CD14-positive monocyte (primary cell): Measurements from ENCODE around the gene ZCCHC14. TPM values are rescaled to one million over a fixed set of nuclear protein-coding genes. Genes with fewer than 3 reads are reported as not detected.
A peak's percentile ranks its signal among the peaks of the same experiment; 100 is the strongest.

Source experiments
- DNase-seq, 3 donors: peaks; one replicate each; pipeline ENCODE4 v3.0.0-alpha.2; 2011 to 2022
- H2AFZ ChIP-seq: 2 replicates; pipeline ENCODE4 v1.6.0; 2012; ENCODE audit warnings: mild to moderate bottlenecking, low read depth, low read length, inconsistent platforms; ENCODE audit not compliant: insufficient read depth, poor library complexity, severe bottlenecking
- H3K27ac ChIP-seq, 2 donors: 1 replicate in 1 of 2; 2 replicates in 1 of 2; pipeline ENCODE4 v1.5.1; 2012 to 2013; ENCODE audit warnings: low read length in 2 of 2, control low read depth in 1 of 2, inconsistent platforms in 1 of 2, low read depth in 1 of 2, mild to moderate bottlenecking in 1 of 2
- H3K27me3 ChIP-seq, 2 donors: one replicate each; pipeline versions ENCODE4 v1.6.0 to v1.6.1; 2011 to 2013; ENCODE audit warnings: low read length in 2 of 2; ENCODE audit not compliant: control insufficient read depth in 2 of 2, insufficient read depth in 2 of 2
- H3K36me3 ChIP-seq, 2 donors: replicated peaks in 1 of 2; 1 replicate in 1 of 2; 2 replicates in 1 of 2; pipeline versions ENCODE4 v1.5.1 to v1.6.1; 2012 to 2013; ENCODE audit warnings: low read length in 2 of 2, control low read depth in 1 of 2, inconsistent platforms in 1 of 2, mild to moderate bottlenecking in 1 of 2; ENCODE audit not compliant: insufficient read depth in 2 of 2, control insufficient read depth in 1 of 2
- H3K4me1 ChIP-seq, 2 donors: 1 replicate in 1 of 2; 2 replicates in 1 of 2; pipeline versions ENCODE4 v1.5.1 to v1.6.1; 2012 to 2013; ENCODE audit warnings: low read length in 2 of 2, control low read depth in 1 of 2, inconsistent platforms in 1 of 2, mild to moderate bottlenecking in 1 of 2, moderate library complexity in 1 of 2; ENCODE audit not compliant: insufficient read depth in 2 of 2, control insufficient read depth in 1 of 2
- H3K4me2 ChIP-seq: replicated peaks from 2 replicates; pipeline ENCODE3; 2012; ENCODE audit warnings: low read length, moderate library complexity, mild to moderate bottlenecking; ENCODE audit not compliant: poor library complexity, severe bottlenecking; ENCODE audit errors: extremely low read depth
- H3K4me3 ChIP-seq, 3 experiments: fragments of 200-600 bp in 1 of 3; sonication (generic) in 1 of 3; replicated peaks in 1 of 3; 1 replicate in 2 of 3; 2 replicates in 1 of 3; pipeline ENCODE4 v1.5.1; 2011 to 2013; ENCODE audit warnings: low read length in 3 of 3, mild to moderate bottlenecking in 3 of 3, control low read depth in 2 of 3, low read depth in 2 of 3, inconsistent platforms in 1 of 3, moderate library complexity in 1 of 3
- H3K79me2 ChIP-seq: 2 replicates; pipeline ENCODE4 v1.6.0; 2012; ENCODE audit warnings: mild to moderate bottlenecking, control low read depth, inconsistent platforms, low read length, moderate library complexity; ENCODE audit not compliant: insufficient read depth
- H3K9ac ChIP-seq: 2 replicates; pipeline ENCODE4 v1.6.0; 2017; ENCODE audit warnings: low read length, mild to moderate bottlenecking; ENCODE audit not compliant: insufficient read depth, poor library complexity, severe bottlenecking
- H3K9me3 ChIP-seq, 2 donors: replicated peaks in 1 of 2; 1 replicate in 1 of 2; 2 replicates in 1 of 2; pipeline versions ENCODE4 v1.5.1 to v1.6.1; 2012 to 2013; ENCODE audit warnings: low read length in 2 of 2, control low read depth in 1 of 2; ENCODE audit not compliant: control insufficient read depth in 1 of 2, insufficient read depth in 1 of 2
- H4K20me1 ChIP-seq: 2 replicates; pipeline ENCODE4 v1.6.0; 2012; ENCODE audit warnings: mild to moderate bottlenecking, low read length, control low read depth, moderate library complexity; ENCODE audit not compliant: insufficient read depth
- H3K27ac Mint-ChIP-seq, 7 donors: one replicate each; pipeline ENCODE4 v1.8.0; 2020; ENCODE audit warnings: mild to moderate bottlenecking in 7 of 7, mixed read lengths in 7 of 7, moderate library complexity in 6 of 7, inconsistent platforms in 2 of 7
- H3K27me3 Mint-ChIP-seq, 3 donors: one replicate each; pipeline ENCODE4 v1.8.0; 2021 to 2022; ENCODE audit warnings: low read depth in 3 of 3, mild to moderate bottlenecking in 3 of 3, mixed read lengths in 3 of 3, moderate library complexity in 3 of 3, inconsistent platforms in 1 of 3
- H3K36me3 Mint-ChIP-seq, 2 donors: one replicate each; pipeline ENCODE4 v1.8.0; 2020; ENCODE audit warnings: mixed read lengths in 2 of 2, inconsistent platforms in 1 of 2, mild to moderate bottlenecking in 1 of 2
- H3K4me1 Mint-ChIP-seq: one replicate; pipeline ENCODE4 v1.8.0; 2020; ENCODE audit warnings: mild to moderate bottlenecking, mixed read lengths
- H3K4me3 Mint-ChIP-seq, 2 donors: one replicate each; pipeline ENCODE4 v1.8.0; 2020; ENCODE audit warnings: mild to moderate bottlenecking in 2 of 2, mixed read lengths in 2 of 2, moderate library complexity in 1 of 2
- H3K9me3 Mint-ChIP-seq, 7 donors: one replicate each; pipeline ENCODE4 v1.8.0; 2020 to 2022; ENCODE audit warnings: mixed read lengths in 7 of 7, mild to moderate bottlenecking in 6 of 7, moderate library complexity in 6 of 7, inconsistent platforms in 2 of 7
- WGBS: methylation state at CpG from one replicate; pipeline ENCODE4 v1.1.5; 2013; ENCODE audit warnings: missing lambda C conversion rate; ENCODE audit not compliant: insufficient coverage; 5-methylcytosine and 5-hydroxymethylcytosine counted together
- intact Hi-C, 2 donors: fragments of 100-400 bp; cut with micrococcal nuclease; formaldehyde crosslinking; loops; one replicate each; pipeline versions ENCODE4 v1.15.0 to v1.15.1; 2023
- polyA plus RNA-seq, 3 donors: library from polyadenylated mRNA; depleted of rRNA in 1 of 3; unstranded in 2 of 3; stranded (reverse) in 1 of 3; fragments of 300-500 nt in 2 of 3; fragments of >200 nt in 1 of 3; fragmentation: Illumina TruSeq in 2 of 3; gene quantifications; 1 replicate in 2 of 3; 2 replicates in 1 of 3; pipeline ENCODE4 v1.2.3, GENCODE V29; 2012 to 2021
- TF ChIP-seq, protein P1 (sequence below): fragments of 200-600 bp; IDR thresholded peaks from one replicate; pipeline ENCODE4 v1.8.0; 2022; ENCODE audit warnings: antibody characterized with exemption, mild to moderate bottlenecking

ZCCHC14 gene
- polyA plus RNA-seq, 3 donors: 0.11 to 4.0 (median 0.22) TPM

DNA sequence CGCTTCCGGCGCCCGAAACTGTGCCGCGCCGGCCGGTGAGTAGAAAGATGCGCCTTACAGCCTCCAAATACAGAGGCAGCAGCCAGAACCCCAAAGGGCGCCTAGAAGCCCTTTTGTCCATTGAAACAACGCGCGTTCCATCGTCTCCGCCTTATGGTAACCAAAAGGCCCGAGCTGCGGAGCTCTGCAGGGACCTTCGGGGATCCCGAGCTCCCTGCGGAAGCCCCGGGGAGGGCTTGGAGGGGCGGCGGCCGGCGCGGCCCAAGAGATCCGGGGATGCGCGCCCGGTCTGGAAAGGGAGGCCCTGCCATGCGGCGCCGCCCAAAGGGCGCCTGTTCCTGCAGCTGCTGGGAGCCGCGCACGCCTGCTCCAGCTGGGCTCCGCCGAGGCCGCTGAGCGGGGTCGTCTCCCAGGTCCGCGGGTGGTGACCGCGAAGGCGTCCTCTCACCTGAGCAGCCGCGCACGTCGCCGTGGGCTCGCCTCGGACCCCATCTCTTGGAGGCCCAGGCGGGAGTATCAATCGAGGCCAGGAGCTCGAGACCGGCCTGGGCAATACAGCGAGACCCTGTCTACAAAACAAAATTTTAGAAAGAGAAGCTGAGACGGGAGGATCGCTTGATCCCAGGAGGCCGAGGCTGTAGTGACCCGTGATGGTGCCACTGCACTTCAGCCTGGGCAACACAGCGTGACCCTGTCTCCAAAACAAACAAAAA lies 108.5 kb downstream of the ZCCHC14 start:
- Histone ChIP-seq H3K27me3 (peaks cover 7 to 14% of the 10 kb centered on the region in 2 donors), H3K9ac (peak overlapping the region; percentile 66), H3K4me1 (peaks cover 37 to 50% of the 10 kb centered on the region in 2 donors), H3K4me3 (peak overlapping the region; percentile 52 to 80 (median 59)), H3K4me2 (peak overlapping the region; percentile 81), H3K36me3 (no peaks in the 10 kb centered on the region), H3K79me2 (no peaks in the 10 kb centered on the region), H3K27ac (peak overlapping the region; percentile 70 to 82), H3K9me3 (no peaks in the 10 kb centered on the region), H4K20me1 (peaks cover 17% of the 10 kb centered on the region), H2AFZ (peak overlapping the region; percentile 89)
- 8% methylated on average over 59 of the region's 64 CpGs for WGBS
- TF ChIP-seq, protein P1, sequence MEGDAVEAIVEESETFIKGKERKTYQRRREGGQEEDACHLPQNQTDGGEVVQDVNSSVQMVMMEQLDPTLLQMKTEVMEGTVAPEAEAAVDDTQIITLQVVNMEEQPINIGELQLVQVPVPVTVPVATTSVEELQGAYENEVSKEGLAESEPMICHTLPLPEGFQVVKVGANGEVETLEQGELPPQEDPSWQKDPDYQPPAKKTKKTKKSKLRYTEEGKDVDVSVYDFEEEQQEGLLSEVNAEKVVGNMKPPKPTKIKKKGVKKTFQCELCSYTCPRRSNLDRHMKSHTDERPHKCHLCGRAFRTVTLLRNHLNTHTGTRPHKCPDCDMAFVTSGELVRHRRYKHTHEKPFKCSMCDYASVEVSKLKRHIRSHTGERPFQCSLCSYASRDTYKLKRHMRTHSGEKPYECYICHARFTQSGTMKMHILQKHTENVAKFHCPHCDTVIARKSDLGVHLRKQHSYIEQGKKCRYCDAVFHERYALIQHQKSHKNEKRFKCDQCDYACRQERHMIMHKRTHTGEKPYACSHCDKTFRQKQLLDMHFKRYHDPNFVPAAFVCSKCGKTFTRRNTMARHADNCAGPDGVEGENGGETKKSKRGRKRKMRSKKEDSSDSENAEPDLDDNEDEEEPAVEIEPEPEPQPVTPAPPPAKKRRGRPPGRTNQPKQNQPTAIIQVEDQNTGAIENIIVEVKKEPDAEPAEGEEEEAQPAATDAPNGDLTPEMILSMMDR: no peak
- H3K9me3 Mint-ChIP-seq: peaks cover 0 to 5% (median 0%) of the 10 kb centered on the region in 7 donors
- H3K4me3 Mint-ChIP-seq: peak overlapping the region; percentile 87 to 88
- peaks cover 40% of the 10 kb centered on the region for H3K4me1 Mint-ChIP-seq
- H3K27me3 Mint-ChIP-seq: peaks cover 15 to 30% (median 29%) of the 10 kb centered on the region in 3 donors
- H3K27ac Mint-ChIP-seq: peak overlapping the region; percentile 77 to 93 (median 88)
- DNase-seq: no peak
- intact Hi-C loops: loop anchor here in 1 of 2 donors (5.0 kb wide), 1 partner anchor 67 kb away; the partner anchor contains the start of gene C16orf95
- H3K36me3 Mint-ChIP-seq: peaks cover 6 to 7% of the 10 kb centered on the region in 2 donors

DNA sequence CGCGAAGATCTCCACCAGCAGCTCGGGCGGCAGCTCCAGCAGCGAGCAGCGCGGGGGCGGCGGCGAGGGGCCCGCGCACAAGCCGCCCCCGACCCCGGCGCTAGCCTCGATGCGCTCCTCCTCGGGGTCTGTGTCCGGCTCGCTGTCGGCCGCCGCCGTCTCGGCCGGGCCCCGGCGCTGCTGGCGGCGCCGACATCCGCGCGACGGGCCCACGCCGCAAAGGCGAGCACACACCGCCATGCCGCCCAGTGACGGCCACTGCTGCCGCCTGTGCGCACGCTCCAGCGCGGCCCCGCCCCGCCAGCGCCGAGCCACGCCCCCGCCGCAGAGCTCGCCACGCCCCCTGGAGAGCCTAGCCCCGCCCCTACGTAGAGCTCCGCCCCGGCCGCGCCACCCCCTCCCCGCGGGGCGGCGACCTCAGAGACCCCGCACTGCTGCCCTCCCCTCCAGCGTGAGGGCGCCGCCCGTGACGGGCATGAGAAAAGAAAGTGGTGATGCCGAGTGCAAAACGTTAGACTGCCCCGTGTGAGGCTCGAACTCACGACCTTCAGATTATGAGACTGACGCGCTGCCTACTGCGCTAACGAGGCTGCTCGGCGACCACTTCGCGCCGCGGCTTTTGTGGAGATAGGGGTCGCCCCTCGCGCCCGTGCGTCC lies 109.2 kb downstream of the ZCCHC14 start, which contains the start of gene FBXO31:
TSS of gene FBXO31 (minus strand) at position 272 of the 657 bp plus-strand sequence. CDS start at position 240, 32 bp downstream.
- Histone ChIP-seq H3K79me2 (no peaks in the 10 kb centered on the region), H3K4me1 (peaks cover 33 to 44% of the 10 kb centered on the region in 2 donors), H3K9me3 (no peaks in the 10 kb centered on the region), H3K36me3 (no peaks in the 10 kb centered on the region), H3K4me2 (peak within 1 kb of the TSS; percentile 81), H3K4me3 (peak within 1 kb of the TSS; percentile 52 to 80 (median 59)), H3K27me3 (peaks cover 7 to 14% of the 10 kb centered on the region in 2 donors), H4K20me1 (peaks cover 22% of the 10 kb centered on the region), H2AFZ (peak within 1 kb of the TSS; percentile 89), H3K27ac (peak within 1 kb of the TSS; percentile 70 to 82), H3K9ac (peak within 1 kb of the TSS; percentile 66)
- Mint-ChIP-seq H3K9me3 (peaks cover 0 to 5% (median 0%) of the 10 kb centered on the region in 7 donors), H3K27me3 (peaks cover 16 to 30% (median 29%) of the 10 kb centered on the region in 3 donors), H3K27ac (peak within 1 kb of the TSS; percentile 77 to 93 (median 88)), H3K4me1 (peaks cover 39% of the 10 kb centered on the region), H3K4me3 (peak within 1 kb of the TSS; percentile 87 to 88), H3K36me3 (peaks cover 6 to 7% of the 10 kb centered on the region in 2 donors)
- DNase-seq: peak; percentile 64 to 79 (median 72)
- WGBS: under 1% methylated on average over 92 of the region's 92 CpGs
- TF ChIP-seq, protein P1: no peak
- intact Hi-C loops: loop anchor here in 1 of 2 donors (5.0 kb wide), 1 partner anchor 66 kb away; the partner anchor contains the start of gene C16orf95
